Eye (tissue), 1 donor: Measurements from ENCODE around the gene SMCO2.

Experiments
- DNase-seq: peaks from one replicate; pipeline ENCODE4 v3.0.0-alpha.2; 2015

The SMCO2 gene

DNA sequence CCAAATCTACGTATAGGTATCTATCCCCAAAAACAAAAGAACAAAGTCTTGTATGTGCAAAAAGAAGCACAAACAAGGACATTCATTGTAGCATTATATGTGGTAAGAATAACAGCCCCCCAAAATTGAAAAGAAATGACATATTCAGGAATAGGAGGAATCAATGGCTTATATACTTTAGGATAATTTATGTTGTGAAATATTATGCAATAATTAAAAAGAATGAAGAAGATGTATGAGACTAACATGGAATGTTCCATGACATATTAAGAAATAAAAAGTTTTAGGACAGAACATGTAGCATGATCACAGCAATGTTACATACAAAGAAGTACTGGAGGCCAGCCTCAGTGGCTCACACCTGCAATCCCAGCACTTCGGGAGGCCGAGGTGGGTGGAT, 9.1 kb downstream of the SMCO2 start:
- DNase-seq, result no peak

DNA sequence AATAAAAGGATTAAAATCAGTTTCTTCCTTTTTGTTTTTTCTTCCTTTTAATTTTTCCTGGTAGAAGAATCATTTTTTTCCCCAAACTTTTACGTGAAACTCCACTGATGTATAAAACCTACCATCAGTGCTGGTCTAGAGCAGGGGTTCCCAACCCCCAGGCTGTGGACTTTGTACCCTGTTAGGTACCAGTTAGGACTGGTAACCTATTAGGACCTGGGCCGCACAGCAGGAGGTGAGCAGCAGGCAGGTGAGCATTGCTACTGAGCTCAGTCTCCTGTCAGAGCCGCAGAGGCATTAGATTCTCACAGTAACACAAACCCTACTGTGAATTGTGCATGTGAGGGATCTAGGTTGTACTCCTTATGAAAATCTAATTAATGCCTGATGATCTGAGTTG, 10.1 kb downstream of the SMCO2 start:
- no peak for DNase-seq

DNA sequence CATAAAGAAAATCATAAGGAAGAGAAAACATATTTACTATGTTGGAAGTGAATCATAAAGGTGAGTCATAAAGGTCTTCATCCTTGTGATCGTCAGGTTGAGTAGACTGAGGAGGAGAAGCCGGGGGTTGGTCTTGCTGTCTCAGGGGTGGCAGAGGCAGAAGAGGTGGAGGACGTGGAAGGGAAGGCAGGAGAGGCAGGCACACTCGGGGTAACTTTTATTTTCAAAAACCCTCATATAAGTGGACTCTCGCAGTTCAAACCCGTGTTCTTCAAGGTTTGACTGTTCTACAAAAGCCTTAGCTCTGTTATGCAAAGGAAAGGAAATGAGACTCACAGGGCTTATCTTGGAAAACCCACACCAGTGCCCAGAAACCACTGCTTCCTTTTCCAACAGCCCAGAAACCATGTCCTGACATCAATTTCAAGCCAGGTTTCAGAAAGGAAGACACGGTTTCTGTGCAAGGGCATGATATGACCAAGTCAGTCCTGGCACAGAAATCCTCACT, 14.0 kb downstream of the SMCO2 start:
- no peak for DNase-seq

DNA sequence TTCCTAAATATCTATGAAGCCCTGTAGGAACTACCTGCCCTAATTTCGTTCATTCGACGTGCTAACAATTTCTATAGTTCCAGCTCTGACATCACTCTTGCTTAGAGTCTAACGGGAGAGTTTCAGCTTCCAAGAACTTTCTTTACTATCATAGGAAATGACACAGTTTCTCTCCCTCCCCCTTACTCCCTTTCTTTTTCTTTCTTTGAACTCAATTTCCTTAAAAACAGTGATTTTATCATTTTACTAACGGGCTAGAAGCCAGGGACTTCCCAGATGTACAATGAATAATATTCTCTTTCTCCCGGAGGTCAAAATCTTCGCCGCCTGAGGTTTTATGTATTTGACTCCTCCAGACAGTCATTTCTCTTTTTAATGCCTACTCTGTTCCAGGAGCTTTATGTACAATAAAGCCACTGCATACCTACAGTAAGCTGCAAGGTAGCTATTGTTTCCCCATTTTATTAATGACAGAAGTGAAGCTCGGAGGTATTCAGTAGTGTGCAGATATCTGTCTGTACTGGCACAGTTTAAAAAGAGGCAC, 15.7 kb downstream of the SMCO2 start:
- peak; percentile 18 for DNase-seq

DNA sequence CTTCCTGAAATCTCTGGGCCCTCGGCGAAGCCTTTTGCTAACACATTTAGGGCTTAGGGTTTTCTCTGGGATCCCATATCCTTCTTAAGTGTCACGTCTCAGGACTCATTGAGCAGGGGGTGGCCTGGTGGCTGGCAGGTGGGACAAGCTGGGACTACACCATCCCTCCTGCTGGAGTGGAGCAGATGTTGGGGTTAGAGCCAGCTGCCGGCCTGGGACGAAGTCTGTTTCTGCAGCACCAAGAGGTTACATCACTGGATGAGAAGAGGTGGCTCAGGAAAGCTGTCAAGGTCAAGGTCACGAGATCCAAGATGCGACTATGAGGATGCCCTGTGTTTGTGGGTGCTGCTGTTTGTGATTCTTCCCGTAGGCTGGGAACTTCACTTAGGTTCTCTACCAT, 16.3 kb downstream of the SMCO2 start:
- DNase-seq, result no peak

DNA sequence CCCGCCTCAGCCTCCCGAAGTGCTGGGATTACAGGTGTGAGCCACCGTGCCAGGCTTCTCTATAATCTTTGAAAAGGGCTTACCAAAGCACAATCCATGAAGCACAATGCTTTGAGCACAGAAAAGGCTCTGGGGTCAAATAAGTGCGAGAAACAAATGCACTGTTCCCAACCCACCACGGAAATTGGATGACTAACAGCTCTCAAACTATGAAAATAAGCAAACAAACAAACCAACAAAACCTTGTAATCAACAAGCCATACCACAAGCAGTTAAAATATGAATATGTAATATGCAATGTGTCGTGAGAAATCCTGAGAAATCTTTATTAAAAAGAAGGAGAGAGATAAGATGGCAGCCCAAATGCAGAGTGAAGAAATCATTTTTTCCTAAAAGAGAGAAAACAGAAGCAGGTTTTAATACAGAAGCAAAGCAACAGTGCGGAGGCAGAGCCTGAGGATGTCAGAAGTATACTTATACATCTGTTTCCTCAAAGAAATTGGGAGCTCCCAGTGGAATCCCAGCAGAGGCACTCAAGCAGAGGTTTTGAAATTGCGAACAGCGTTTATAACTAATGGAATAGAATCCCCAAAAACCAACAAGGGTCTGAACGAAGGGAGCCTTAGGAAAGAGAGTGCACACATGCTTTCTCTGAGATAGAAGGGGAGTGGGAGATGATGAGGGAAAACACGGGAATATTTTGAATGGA, 17.1 kb downstream of the SMCO2 start:
- DNase-seq, result no peak

DNA sequence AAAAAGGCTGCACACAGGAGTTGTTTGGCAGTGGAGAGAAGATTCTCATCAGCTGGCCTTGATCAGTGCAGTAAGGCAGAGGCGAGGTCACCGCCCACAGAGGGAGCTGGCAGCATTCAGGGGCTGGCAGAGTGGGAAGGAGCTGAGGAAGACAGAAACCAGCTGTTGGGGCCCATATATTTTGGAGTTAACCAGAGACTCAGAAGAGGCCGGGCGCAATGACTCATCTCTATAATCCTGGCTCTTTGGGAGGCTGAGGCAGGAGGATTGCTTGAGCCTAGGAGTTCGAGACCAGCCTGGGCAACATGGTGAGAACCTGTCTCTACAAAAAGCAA, 17.7 kb downstream of the SMCO2 start:
- DNase-seq, result peak; percentile 9

DNA sequence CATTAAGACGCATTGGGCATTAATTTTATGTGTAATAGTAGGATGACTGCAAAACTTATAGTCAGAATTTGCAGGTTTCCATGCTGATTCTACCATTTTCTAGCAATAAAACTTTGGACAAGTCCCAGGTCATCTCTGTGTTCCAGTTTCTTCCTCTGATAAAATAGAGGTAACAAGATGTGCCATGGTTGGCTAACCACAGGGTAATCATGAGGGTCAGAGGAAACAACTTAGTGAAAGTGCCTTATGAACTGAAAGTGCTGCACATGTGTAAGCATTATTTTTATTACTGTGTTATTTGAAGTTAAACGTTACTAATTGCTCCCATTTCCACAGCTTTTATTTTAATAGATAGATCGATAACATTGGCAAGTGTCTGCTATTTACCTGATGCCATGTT, 21.1 kb downstream of the SMCO2 start:
- no peak for DNase-seq

DNA sequence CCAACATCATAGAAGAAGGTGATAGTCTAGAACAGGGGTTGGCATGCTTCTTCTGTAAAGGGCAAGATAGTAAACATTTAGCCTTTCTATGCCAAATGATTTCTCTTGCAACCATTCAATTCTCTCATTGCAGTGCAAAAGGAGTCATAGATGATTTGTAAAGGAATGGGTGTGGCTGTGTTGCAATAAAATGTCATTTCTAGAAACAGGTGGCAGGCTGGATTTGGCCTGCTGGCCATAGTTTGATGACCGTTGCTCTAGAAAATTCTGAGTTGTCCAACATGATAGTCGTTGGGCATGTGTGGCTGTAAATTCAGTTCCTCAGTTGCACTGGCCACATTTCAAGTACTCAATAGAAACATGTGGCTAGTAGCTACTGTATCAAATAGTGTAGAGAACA, 21.7 kb downstream of the SMCO2 start:
- no peak for DNase-seq

DNA sequence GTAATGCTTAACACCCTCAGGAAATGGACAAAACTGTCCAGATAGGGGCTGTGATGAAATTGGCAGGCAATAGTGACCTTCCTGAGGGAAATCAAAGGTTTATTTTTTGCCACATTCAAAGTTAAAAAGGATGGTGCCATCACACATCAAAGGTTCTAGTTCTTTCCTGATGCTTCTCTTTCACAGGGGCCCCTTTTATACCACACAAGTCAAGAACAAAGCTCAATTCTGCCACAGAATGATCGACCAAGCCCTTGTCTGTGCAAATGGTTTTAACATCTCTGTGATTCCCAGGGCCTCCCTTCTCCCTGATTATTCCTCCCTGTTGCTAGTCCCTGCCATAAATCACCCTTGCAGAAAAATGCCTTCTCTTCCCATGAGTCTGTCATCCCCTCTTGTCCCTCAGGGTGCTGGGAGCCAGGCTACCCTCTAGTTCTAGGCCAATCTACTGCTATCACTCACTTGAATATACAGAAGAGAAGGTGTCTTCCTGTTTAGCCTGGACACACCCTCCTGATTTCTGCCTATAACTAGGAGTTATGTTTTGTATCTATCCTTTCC, 22.7 kb downstream of the SMCO2 start:
- no peak for DNase-seq

DNA sequence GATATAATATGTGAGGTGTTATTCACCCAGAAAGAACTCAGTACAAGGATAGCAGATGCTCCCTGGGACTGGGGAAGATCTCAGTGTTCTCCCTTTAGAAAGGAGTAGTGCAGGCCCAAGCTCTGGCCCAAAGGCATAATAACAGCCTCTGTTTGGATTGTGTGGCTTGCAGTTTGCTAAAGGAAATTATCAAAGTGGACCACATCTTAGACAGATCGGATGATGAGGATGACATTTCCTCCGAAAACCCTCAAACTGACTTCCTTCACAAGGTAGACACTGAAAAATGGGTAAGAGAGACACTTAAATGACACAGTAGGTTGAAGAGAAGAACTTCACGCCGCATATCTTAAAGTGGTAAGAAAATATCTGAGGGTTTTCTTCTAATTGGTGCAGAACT, 26.1 kb downstream of the SMCO2 start:
- no peak for DNase-seq

DNA sequence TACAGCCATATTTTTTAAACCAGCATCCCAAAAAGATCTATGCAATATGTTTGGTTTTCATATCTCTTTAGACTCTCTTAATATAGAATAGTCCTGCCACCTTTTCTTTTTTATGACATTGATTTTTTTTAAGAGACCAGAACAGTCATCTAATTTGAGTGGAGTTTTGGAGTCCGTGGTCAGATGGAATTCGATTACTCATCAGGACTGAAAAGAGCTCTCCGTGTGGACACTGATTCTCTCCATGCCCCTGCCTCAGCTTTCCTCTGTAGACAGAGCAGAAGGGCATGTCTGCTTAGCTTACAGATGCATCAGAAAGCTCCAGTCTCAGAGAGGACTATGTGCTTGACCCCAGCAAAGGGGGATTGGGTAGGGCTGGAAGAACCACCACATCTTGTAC, 27.8 kb downstream of the SMCO2 start:
- DNase-seq, result no peak

DNA sequence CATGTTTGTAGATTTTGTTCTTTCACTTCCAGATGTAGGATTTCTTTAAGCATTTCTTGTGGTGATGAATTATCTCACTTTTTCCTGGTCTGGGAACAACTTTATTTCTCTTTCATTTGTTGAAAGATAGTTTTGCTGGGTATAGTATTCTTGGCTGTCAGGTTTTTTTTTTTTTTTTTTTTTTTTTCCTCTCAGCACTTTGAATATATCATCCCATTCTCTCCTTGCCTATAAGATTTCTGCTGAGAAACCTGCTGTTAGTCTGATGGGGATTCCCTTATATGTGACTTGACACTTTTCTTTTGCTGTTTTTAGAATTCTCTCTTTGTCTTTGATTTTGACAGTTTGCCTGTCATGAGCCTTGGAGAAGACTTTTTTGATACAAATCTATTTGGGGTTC, 30.5 kb downstream of the SMCO2 start:
- DNase-seq, result peak; percentile 4

DNA sequence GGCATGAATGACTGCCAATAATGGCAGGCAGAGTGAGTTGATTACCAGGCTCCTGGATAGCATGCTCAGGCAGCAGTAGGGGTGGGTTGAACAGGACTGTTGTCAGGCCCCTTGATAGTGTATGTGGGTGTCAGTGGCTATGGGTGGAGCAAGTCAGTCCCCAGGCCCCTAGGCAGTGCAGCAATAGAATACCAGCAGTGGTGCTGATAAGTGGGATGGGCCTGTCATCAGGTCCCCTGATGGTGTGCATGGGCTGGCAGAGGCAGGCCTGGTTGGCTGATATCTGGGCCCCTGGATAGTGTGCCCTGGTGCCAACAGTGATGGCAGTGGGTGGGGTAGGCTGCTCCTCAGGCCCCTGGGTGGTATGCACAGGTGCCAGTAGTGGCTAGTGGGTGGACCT, 32.4 kb downstream of the SMCO2 start:
- DNase-seq, result no peak

DNA sequence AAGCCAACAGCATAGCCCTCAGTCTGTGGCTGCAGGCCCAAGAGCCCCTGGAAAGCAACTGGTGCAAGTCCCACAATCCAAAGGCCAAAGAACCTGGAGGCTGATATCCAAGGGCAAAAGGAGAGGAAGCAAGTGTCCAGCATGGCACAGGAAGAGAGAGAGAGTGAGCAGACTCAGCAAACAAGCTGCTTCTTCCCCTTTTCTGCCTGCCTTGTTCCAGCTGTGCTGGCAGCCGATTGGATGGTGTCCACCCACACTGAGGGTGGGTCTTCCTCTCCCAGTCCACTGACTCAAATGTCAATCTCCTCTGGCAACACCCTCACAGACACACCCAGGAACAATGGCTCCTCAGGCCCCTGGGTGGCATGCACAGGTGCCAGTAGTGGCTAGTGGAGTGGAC, 33.5 kb downstream of the SMCO2 start:
- DNase-seq, result no peak

DNA sequence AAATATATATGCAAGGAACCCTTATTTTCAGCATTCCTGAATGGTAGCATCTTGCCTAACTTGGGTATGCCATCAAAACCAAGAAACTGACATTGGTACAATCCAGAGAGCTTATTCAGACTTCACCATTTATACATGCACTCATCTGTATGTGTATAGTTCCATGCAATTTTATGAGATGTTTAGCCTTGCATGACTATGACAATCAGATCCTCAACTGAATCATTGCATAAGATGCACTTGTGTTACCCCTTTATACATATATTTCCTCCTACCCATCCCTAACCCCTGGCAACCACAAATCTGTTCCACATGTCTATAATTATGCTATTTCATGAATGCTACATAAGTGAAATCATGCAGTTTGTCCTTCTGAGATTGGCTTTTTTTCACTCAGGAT, 40.4 kb downstream of the SMCO2 start:
- no peak for DNase-seq

DNA sequence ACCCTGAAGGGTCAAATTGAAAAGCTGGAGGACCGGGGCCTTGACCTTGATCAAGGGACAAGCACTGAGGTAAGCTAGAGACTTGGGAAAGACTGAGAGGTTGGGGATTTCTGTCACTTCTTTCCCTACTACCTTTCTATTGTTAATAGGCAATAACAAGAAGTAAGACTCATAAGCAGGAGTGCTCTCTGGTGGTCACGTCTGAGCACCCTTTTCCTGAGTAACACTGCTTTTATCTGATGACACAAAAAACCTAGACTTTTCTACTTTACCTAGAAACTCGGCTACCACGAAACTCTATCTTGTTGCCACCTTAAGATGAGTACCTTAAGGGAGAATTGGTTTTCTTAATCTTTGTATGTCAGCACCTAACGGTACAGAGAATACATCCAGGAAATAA, 41.9 kb downstream of the SMCO2 start:
- no peak for DNase-seq

DNA sequence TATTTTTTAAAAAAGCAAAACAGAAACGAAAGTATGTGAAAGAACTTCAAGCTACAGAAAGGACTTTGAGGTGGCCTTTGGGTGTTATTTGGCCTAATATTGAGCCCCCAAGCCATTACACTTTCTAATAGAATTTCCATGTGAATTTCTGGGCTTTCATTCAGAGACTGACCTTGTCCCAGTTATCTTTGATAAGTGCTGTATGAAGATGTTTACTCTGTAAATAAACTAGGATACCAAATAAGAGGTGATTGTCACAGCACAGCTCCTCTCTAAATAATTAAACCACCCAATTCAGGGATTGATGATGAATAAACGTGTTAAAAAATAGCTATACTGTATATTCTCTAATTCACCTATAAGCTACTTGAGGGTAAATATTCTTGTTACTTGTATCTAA, 44.7 kb downstream of the SMCO2 start:
- DNase-seq, result no peak

DNA sequence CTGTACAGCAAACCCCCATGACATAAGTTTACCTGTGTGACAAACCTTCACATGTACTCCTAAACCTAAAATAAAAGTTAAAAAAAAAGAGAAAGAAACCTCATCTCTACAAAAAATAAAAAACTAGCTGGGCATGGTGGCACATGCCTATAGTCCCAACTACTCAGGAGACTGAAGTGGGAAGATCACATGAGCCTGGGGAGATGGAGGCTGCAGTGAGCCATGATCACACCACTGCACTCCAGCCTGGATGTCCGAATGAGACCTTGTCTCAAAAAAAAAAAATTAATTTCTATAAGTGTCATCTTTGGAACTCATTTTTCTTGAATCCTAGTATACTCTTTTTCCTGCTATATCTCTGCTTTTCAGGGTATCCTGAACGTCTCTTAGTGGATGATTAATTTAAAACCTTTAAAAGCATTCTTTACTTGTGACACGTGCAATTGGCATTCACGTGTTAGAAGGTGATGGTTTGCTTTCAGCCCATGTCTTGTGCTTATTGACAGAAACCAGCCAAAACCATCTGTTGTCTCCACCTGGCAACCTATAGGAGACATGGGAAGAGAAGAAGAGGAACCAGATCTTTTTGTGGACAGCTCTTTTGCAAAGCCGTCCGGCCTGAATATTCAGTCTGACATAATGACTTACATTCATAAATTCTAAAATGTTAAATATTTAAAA, 46.9 kb downstream of the SMCO2 start:
- DNase-seq, result no peak

DNA sequence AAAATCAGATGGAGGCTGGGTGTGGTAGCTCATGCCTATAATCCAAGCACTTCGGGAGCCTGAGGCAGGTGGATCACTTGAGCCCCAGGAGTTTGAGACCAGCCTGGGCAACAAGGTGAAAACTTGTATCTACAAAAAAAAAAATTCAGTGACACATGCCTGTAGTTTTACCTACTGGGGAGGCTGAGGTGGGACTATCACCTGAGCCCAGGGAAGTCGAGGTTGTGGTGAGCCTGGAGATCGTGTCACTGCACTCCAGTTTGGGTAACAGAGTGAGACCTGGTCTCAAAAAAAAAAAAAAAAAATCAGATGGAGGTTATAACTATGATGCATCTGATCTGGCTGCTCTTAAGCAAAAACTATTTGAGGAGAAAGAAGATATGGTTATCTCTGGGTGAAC, 50.9 kb downstream of the SMCO2 start:
- no peak for DNase-seq

DNA sequence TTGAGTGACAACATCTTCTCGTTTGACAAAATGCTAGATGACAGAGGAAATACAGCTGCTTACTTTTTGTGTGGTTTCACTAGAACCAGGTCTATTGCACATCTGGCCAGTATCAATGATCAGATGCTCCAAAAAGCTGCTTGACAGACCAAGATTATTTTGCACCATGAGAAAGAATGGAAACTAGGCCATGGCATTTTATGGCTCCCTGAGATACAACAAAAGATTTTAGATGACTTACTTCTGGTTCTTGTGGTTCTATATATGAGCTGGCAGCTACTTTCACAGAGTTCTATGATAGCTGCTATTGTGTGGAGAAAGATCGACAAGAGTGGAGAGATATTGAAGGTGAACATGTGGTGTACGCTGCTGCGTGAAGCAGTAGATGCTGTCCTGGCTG, 51.6 kb downstream of the SMCO2 start:
- DNase-seq, result no peak

DNA sequence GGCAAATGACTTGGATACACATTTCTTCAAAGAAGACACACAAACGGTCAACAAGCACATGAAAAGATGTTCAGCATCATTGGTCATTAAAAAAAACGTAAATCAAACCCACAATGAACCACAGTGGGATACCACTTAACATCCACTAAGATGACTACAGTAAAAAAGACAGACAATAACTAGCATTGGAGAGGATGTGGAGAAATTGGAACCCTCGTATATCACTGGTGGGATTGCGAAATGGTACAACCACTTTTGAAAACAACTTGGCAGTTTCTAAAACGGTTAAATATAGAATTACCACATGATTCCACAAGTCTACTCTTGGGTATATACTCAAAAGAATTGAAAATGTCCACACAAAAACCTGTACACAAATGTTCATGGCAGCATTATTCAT, 52.2 kb downstream of the SMCO2 start:
- DNase-seq, result no peak

DNA sequence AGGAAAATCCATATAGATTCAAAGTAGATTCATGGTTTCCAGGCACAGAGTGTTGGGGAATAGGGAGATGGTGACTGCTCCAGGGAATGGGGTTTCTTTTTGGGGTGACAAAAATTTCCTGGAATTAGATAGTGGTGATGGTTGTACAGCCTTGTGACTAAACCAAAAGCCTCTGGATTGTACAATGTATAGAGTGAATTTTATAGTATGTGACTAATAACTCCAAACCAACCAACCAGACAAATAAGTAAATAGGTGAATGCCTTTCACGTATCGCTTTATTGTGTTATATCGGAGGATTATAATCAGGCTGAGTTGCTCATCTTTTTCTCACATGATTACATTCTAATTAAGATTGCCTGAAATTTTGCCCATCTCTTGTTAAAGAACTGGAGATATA, 52.8 kb downstream of the SMCO2 start:
- no peak for DNase-seq

DNA sequence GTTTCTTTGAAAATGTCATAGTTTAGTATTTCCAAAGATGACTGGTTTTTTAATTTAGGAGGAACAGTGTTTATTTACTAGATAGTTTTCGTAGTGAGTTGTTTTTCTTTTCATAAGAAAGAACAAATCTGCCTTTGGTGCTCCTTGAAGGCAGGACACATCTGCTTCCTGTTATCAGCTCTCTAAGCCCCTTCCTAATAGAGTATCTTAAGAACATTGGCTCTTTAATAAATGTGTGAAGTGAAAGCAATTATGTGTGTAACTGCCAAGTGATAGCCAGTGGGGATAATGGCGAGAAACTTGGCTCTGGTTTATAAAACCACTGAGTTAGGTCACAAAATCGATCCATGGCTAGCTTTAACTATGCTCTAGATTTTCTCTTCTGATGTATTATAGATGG, 54.0 kb downstream of the SMCO2 start:
- DNase-seq, result no peak
